Stimulated activated CD4-positive, alpha-beta T cell treated with anti-CD3 and anti-CD28 coated beads, Interleukin-12 subunit alpha, Interleukin-12 subunit beta, amount 100 ng/mL, for 48 hours (primary cell): ENCODE results near the gene EDEM2.
"Not testable (repeated sequence)": the region's sequence is repeated elsewhere in the genome, so short reads cannot be mapped to it uniquely, and the experiment has no call there.

ENCODE experiments used
- DNase-seq, 3 donors: peaks; one replicate each; pipeline ENCODE4 v3.0.0-alpha.2; 2020; ENCODE audit warnings: low read depth in 2 of 3, low spot score in 1 of 3

Gene EDEM2

DNA sequence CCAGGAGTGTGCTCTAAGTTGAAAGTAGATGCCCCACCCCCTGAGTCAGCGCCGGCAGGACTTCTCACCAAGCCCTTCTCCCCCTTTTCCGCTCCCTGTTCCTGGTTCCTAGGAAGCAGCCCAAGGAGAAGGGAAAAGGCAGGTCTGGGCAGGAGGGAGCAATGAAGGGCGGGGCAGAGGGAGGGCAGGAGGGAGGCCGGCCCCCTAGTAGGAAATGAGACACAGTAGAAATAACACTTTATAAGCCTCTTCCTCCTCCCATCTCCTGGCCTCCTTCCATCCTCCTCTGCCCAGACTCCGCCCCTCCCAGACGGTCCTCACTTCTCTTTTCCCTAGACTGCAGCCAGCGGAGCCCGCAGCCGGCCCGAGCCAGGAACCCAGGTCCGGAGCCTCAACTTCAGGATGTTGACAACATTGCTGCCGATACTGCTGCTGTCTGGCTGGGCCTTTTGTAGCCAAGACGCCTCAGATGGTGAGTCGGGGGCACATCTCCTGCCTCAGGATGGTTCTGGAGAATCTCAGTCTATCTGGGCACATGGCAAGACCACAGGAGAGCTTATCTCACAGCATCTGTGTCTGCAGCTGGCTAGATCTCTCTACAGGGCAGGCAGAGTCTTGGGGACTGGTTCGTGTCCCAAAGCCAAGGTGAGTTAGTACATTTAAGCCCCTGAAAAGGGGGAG lies 24.8 kb upstream of the EDEM2 start, which contains the start of gene PROCR:
TSS of gene PROCR (plus strand) at position 320 of the 681 bp plus-strand sequence. CDS start at position 403, 83 bp downstream.
- DNase-seq, result no peak

DNA sequence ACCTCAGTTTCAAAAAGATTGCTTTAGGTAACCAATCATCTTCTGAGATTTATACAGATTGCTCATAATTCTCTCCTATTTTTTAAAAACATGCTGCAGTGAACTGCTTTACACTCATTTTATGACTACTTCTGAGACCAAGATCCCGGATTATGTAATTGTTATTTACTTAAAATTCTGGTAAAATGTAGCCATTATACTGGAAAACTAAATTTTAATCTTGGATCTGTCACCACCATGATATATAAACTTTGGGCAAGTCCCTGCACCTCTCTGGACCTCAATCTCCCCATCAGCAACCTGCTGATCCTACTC lies 24.3 kb upstream of the EDEM2 start:
- DNase-seq, result no peak

DNA sequence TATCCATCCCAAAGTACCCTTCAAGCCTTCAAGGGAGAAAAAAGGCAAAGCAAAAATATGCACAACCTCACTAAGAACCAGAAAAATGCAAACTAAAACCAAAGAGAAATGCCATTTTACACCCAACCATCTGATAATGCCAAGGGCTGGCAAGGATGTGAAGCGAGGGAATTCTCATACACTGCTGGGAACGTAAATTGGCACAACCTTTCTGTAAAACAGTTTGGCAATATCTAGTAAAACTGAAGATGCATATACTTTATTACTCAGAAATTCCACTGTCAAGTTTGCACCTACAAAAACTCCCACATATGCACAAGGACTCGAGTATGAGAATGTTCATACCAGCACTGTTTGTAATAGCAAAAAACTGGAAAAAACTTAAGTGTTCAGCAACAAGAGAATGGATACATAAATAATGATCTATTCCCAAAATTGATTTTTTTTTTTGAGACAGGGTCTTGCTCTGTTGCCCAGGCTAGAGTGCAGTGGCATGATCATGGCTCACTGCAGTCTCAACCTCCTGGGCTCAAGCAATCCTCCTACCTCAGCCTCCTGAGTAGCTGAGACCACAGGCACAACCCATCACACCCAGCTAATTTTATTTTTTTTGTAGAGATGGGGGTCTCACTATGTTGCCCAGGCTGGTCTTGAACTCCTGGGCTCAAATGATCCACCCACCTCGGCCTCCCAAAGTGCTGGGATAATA lies 21.7 kb upstream of the EDEM2 start:
- not testable (repeated sequence) for DNase-seq

DNA sequence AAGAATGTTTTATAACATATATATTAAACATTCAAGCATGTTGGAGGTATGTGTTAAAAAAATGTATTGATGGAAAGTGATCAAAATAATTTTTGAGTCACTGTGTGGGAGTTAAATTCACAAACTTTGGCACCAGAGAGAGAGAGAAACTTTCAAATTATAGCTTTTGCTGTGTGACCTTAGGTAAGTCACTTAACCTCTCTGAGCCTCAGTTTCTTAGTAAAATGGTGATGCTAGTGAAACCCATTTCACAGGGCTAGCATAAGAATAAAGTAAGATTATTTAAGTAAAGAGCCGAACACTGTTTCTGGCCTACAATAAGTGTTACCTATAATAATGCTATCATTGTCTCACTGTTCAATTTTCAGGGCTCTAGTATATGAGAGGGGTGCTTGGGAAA lies 20.7 kb upstream of the EDEM2 start:
- DNase-seq, result no peak

DNA sequence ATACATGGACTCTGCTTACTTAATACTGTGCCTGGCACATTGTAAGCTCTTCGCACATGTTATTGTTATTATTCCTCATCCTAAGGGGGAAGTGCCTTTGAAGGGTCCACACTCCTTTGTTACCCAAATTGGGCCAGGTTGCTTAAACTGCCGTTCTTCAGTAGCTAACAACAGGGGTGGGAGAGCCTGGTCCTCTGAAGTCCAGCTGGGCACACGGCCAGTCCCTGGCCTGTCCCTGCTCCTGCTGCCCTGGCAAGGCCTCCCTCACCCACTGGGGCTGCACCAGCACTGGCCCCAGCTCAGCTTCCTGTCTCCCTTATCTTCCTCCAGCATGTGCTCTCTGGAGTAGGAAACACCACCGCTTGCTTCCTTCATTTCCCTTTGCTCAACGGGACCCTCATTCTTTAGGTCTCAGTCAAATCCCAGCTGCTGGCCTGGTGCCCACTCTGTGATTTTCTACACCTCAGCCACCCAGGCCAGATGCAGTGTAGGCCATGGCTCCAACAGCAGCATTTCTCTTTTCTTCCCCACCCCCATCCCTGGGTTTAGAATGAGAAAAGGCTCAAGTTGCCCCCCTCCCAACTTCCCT lies 19.2 kb upstream of the EDEM2 start:
- no peak for DNase-seq

DNA sequence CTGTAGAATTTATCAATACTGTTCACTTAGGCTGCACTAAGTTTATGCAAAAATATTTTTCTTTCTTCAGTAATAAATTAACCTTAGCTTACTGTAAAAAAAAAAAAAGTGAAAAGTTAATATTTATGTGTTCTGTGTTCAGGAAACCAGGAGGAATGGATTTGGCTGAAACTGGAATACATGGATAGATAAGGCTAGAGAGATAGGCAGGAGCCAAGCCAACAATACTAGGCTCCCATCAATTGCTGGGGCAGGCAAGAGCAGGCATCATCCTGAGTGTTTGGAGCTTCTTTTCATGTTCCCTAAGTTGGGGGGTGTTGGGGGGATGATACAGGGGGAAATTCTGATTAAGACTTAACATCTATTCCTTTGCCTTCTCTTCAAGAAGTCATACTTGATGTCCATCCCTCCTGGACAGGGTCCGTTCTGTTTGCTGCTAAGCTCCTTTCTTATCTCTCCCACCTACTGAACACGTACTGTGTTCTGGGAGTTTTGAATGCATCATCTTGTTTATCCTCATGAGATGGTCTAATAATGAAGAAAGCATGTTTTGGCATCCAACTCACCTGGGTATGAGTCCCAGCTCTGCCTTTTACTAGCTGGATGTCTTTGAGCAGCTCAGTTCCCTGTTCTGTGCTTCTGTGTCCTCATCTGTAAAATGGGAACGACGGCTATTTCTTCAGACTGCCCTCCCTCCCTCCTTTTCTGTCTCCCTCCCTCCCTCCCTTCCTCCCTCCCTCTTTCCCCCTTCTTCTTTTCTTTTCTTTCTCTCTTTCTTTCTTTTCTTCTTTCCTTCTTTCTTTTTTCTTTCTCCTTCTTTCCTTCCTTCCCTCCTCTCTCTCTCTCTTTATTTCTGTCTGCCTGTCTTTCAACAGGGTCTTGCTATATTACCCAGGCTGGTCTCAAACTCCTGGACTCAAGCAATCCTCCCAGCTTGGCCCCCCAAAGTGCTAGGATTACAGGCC lies 18.4 kb upstream of the EDEM2 start:
- no peak for DNase-seq

DNA sequence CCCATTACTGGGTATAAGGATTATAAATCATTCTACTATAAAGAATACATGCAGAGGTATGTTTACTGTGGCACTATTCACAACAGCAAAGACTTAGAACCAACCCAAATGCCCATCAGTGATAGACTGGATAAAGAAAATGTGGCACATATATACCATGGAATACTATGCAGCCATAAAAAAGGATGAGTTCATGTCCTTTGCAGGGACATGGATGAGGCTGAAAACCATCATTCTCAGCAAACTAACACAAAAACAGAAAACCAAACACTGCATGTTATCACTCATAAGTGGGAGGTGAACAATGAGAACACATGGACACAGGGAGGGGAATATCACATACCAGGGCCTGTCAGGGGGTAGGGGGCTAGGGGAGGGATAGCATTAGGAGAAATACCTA lies 17.4 kb upstream of the EDEM2 start:
- DNase-seq, result not testable (repeated sequence)

DNA sequence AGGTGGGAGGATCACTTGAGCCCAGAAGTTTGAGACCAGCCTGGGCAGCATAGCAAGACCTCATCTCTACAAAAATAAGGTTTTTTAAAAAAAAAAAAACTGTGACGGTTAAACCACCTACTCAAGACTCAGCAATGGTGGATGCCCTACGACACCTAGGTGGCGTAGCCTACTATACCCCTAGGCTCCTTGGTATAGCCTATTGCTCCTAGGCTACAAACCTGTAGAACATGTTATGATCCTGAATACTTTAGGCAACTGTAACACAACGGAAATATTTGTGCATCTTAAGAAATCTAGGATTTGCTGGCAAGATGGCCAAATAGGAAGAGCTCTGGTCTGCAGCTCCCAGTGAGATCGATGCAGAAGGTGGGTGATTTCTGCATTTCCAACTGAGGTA lies 13.2 kb upstream of the EDEM2 start:
- DNase-seq, result not testable (repeated sequence)

DNA sequence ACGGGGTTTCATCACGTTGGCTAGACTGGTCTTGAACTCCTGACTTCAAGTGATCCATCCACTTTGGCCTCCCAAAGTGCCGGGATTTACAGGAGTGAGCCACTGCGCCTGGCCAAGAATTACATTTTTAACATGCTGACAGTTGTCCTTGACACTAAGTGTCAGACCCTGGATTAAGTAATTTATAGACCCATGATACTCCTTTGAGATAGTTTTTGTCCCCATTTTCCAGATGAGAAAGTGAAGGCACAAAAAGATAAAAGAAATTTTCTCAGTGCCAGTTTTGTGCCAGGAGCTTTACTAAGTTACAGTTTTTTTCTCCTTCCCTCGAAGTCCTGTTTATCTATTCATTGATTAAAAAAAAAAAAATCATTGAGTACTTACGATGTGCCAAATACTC lies 9.8 kb upstream of the EDEM2 start:
- no peak for DNase-seq

DNA sequence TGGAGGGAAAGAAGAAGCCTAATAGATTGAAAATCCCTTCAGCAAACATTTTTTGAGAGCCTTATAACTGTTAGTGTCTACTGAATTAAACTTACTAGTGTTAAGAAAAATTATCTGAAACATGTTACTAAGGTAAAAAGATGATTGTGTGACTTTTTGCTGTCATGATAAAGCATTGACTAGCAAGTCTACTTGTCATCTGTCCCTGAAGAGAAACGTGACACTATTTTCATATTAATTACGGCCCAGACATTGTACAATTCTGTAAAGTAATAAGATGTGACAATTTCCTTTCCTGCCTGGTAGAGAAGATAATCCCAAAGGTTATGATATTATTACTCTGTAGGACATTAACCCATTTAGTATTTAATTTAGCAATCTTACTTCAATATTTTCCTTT lies 8.8 kb upstream of the EDEM2 start:
- DNase-seq, result no peak

DNA sequence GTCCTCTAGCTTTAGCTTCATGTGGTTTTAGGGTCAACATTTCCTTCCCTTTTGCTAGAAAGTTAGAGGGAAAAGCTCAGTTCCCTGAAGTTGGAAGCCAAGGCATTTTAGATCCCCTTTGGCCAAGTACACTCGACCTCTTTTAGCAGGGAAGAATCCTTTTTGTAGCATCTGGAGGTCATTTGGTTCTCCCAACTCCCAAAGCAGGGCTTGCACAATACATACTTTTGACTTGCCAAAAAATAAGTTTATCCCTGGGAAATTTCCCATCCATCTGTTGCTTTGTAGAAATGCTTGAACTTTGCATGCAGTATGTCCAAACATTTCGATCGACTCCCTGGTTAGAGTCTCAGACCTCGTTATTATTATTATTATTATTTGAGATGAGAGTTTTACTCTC lies 4.6 kb upstream of the EDEM2 start:
- DNase-seq, result no peak

DNA sequence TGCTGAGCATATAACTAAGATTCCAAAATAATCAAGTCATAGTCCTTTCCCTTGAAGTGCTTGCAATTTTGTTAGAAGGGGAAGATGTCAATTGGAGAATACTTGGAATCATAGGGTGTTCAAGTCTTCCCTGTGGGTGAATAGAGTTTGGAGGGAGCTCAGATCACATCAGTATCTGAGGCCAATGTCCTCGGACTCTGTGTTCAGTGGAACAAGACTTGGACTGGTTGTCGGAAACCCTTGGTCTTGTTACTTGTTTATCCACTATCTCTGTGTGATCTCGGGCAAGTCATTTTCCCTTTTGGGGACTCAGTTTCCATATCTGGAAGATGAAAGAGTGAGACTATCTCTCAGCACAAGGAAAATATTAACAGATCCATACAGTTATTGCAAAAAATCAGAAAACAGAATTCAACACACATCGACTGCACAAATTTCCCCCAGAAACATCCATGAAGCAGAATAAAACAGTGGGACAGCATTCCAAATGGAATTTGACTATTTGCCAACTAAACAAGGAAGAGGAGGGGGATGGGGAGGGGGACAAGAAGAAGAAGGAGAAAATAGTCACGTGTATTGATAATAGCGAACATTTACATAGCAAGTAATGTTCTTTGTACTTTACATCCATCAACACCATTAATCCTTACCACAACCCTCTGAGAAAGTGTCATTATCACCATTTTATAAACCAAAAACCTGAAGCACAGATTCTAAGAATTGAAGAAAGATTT lies 3.9 kb upstream of the EDEM2 start:
- DNase-seq, result no peak

DNA sequence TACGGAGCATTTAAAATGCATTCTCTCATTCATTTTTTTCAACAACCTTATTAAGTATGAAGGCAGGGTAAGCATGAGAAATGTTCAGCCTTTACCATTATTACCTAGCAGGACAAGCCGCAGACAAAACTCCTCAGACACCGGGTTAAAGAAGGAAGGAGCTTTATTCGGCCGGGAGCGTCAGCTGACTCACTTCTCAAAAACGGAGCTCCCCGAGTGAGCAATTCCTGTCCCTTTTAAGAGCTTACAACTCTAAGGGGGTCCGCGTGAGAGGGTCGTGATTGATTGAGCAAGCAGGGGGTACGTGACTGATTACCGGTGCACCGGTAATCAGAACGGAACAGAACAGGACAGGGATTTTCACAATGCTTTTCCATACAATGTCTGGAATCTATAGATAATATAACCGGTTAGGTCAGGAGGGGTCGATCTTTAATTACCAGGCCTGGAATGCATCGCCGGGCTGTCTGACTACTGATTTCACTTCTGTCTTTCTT lies 487 bp upstream of the EDEM2 start:
- DNase-seq, result not testable (repeated sequence)

DNA sequence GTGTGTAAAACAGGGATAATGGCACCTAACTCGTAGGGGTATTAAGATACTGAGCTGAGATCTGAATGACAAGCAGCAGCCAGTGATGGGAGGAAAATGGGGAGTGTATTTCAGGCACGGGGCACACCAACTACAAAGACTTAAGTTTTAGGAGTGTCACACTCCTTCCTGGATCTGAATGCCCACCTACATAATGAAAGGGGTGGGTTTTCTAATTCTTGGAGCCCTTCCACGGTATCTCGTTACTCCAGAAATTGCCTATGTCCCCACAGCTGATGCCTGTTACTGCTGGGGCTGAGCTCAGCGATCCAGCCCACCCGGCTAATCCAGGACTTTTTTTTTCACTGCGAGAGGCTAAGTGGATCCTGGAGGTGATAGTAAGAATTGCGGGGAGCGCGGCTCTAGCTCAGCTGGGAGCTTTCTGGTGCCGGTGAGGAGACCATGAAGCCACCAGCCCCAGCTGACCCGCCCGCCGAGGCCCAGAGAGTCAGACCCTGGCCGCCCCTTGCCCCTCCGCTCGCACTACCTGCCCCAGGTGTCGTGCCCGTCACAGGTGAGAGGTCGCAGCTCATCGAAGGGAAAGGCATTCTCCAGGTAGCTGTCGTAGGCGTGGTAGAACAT lies 727 bp downstream of the EDEM2 start:
- DNase-seq, result peak in 1 of 3 donors; percentile 9

DNA sequence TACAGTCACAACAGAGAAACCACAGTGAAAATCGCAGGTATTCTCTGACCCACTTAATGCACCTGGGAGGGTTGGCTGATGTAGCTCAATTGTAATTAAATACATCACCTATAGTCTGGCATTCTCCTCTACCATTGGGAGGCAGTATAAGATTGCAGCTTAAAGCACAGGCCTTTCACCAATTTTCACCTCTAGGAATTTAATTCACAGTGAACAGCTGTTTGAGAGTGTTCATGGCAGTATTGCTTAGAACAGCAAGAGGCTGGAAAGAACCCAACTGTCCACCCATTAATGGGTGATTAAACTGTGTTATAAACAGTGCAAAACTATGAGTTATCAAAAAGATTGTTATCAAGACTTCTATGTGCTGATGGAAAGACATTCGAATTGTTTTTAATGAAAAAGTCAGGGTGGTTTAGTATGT lies 2.0 kb downstream of the EDEM2 start:
- DNase-seq, result no peak

DNA sequence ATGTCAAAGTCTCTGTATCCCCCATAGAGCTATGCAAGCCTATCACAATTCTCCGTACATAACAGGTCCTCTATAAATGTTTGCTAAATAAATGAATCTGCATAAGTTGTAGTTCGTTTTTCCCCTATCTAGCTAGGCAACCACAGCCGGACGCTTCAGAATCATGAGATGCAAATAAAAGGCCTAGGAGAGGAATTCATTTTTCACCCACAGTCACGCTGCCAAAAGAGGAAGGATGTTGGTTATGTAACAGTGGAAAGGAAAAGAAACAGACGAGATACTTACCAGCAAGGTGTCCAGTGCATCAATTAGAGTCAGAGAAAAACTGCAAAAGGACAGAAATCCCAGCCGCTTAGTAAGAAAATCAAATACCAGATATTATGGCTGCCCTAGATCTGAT lies 2.4 kb downstream of the EDEM2 start:
- DNase-seq, result no peak

DNA sequence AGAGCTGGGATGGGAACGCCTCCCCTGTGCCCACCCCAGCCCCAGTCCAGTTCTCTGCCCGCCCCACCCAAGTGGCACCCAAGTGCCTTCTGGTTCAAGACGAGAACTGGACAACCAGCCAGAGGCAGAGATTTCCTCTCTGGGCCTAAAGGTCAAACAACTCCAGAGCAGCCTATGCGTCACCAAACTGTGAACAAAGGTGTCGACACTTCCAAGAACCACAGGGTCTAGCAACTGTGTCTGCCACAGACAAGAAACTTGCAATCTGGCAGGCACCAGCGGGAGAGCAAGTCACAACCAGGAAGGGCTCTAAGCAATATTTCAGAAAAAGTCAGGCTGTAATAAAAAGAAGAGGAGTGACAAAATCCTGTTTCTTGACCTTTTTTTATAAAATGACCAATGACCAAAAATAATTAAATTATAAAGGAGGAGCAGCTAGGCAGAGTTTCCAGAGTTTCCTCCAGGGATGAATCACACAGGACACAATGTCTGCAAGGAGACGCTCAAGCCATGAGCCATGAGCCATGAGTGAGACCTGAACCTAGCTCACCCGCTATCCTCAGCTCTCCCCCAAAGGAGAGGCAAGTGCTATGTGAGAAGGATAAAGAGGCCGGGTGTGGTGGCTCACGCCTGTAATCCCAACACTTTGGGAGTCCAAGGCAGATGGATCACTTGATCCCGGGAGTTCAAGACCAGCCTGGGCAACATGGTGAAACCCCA lies 11.1 kb downstream of the EDEM2 start:
- no peak for DNase-seq

DNA sequence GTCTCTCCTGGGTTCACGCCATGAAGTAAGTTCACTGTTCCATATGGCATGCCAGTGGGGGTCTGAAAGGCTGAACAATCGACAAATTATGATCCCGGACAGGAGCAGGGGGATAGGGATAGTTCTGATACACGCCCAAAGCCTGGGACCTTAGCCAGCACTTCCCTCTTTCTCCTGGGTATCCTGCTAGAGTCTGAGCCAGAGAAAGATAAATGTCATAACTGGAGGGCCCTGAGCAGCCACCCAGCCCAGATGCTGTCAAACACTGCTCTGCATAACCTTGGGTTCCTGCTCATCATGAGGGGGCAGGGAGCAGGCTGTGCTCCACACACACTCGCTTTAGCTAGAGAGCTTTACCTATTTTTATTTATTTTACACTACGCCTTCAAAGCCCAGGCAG lies 12.3 kb downstream of the EDEM2 start:
- no peak for DNase-seq

DNA sequence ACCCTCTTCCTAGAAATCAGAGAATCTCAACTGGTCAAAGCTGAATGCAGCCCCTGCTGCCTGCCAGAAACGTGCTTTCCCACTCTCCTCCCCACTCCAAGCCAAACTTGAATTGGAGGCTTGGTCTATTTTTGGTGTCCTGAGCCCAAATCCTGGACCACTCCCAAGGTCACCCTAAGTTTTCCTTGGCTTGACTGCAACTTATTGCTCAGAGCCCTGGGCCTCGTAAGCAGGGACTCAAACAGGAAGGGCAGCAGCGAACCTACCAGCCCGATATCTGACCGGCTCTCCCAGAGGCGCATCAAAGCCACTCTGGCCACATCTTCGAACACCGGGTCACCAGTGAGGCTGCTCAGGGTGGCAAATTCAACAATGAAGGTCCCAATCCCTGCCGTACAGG lies 12.7 kb downstream of the EDEM2 start:
- no peak for DNase-seq
